Renal cortex interstitium (tissue), 11 donors: ENCODE data around the gene SLC25A21. TPM values are rescaled to one million over a fixed set of nuclear protein-coding genes. Genes with fewer than 3 reads are reported as not detected.

Experiments
- DNase-seq, 11 donors: peaks; one replicate each; pipeline ENCODE4 v3.0.0-alpha.2; 2013; ENCODE audit warnings: low read depth in 9 of 11, low spot score in 4 of 11; ENCODE audit errors: extremely low read depth in 1 of 11
- polyA plus RNA-seq, 3 donors: library from polyadenylated mRNA; unstranded; fragments of 120-200 nt; gene quantifications; one replicate each; pipeline ENCODE4 v1.2.1, GENCODE V29; 2013; ENCODE audit not compliant: insufficient read length in 3 of 3

SLC25A21 gene
- polyA plus RNA-seq, 3 donors = 3.2 to 4.2 (median 3.5) TPM

DNA sequence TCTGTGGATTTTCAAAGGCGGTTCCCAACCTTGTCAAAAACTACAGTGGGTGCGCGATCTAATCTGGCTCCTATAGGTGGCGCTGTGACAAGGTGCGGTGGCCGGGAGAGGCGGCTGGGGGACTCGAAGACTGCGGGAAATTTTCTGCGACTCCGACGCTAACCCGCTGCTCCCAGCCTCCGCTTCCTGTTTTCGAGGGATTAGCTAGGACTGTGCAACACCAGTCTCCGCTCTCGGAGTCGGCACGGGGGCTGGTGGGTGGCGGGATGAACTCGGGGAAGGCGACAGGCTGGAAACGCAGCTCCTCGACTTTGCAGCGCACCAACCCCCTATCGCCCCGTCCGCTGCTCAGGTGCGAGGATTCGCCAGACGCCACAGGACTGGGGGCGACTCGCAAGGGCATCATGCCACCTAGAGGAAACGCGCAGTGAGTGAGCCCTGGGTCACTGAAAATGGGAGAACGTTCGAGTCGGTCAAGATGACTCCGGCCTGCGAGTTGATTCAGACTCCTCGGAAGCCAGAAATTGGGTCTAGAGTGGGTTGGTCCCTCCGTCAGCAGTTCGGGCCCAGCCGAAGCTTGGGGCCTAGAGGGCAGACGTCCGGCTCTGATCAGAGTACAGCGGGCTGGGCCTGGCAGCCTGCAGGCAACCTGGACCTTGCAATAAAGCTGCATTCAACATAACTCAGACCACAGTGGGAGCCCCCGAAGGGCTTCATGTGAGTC, 516.3 kb downstream of the SLC25A21 start:
- DNase-seq = peak in 1 of 11 donors; percentile 54

DNA sequence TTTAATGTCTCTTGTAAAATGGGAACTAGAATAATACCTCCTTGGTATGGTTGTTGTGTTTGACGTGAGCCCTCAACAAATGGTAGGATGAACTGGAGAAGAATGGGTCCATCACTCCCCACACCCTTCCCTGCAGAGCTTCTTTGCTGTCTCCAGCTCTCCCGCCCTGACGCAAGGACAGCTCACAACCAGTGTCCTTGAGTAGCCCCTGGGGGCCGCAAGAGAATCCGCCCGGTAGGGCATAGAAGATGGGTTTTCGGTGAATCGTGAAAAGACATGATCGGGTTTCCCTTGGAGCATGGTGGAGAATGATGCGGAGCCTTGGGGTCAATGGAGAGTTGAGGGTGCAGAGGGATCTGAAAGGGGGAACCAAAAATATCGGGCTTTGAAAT, 516.8 kb downstream of the SLC25A21 start:
- no peak for DNase-seq

DNA sequence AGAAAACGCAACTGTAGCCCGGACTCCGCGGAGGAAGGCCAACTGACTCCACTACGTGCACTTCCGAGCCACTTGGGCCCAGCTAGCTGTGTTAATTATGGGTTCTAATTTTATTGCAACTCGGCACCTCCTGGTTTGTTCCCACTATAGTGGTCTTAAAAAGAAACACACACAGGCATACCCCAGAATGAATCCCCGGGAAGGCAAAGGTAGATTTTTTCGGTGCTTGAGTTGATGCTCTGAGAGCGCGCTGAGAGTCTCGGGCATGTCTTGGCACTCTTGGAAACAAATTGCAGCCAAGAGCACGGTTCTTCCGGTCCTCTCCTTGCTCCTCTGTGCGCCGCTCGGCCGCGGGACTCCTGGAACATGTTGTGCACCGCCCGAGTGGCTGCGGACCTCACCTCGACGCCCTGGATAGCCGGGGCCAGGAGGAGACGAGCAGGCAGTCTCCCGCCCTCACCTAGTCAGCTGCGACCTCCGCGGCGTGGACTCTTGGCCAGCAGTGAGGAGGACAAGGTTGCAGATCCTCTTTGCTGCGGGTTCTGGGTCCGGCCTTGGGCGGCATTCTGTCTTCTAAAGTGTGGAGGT, 517.5 kb downstream of the SLC25A21 start:
- no peak for DNase-seq

GRCh38 chr14:36653962-36654793, 518.2 kb downstream of the SLC25A21 start:
- no peak for DNase-seq

DNA sequence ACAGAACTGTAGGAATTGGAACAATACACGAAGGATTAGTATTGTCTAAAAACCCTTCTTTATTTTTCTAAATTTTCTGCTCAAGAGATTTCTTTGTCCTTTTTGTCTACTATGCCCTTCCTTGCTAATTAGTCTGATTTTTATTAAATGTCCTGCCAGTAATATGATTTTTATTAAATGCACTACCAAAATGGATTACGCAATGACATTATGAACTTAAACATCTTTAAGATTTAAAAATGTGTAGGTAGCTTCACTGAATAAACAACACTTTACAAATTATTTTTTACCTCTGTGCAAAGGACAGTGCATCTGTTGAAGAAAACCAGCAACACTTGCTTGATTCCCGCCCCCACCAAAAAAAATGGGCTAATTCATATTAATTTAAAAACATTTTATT, 519.0 kb downstream of the SLC25A21 start:
- DNase-seq = no peak

DNA sequence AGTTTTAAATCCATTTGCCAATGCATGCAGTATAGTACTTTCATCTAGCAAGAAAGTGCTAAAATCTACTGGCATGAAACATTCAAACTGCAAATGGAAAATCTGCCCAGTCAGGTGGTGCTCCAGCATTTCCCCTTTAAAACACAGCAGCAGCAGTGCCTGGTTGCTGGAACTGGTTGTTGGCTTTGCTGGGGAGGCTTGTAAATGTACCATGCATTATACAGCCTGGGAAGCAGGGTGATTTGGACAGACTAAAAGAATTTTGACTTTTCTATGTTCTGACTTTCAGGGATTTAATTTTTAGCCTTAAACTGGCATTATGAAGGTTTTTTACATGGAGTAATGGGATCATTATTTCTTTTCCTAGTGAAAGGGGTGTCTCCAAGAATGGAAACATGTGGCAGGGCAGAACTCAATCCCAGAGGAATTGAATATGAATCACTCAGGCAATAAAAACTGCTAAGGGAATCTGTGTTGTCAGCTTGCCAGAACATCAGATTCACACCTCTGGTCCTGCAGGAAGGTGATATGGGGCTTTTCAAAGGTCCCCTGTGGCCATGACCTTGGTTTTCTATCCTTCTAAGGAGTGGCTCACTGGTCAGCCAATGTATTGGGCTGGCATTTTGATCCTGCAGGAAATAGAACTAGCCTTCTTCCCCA, 519.7 kb downstream of the SLC25A21 start:
- no peak for DNase-seq

DNA sequence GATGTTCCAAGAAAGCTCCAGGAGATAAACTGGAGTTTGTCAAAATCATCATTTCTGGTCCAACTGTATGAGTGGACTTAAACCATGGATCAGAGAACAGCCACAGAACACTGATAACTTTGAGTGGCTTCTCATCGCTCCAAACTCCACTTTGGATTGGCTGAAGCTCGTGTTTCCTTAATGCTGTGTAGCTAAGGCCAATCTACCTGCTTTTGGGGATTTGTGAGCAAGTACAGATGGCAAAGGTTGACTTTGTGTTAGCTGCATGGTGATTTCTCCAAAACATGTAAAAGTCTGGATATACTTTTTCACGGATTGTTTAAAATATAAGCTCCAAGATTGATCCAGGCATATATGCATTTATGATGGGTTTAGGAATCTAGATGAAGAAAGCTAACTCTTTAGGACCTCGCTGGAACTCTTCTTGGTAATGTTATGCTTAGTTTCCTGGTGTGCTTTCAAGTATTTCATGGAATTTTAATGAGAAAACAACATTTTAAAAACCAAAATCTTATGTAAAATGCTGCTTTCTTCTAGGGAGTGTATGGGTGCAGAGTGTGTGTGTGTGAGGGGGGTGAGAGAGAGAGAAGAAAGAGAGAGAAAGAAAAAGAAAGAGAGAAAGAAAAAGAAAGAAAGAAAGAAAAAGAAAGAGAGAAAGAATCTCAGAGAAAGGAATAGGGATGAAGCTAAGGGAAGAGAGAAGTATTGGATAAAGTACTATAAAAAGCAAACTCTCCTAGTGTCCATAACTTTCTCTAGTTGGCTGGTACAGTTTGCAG, 522.3 kb downstream of the SLC25A21 start:
- DNase-seq = no peak

GRCh38 chr14:36647824-36648753, 524.3 kb downstream of the SLC25A21 start:
- no peak for DNase-seq

- DNase-seq = no peak
Observed at GRCh38 chr14:36647417-36647823, 525.0 kb downstream of the SLC25A21 start.

DNA sequence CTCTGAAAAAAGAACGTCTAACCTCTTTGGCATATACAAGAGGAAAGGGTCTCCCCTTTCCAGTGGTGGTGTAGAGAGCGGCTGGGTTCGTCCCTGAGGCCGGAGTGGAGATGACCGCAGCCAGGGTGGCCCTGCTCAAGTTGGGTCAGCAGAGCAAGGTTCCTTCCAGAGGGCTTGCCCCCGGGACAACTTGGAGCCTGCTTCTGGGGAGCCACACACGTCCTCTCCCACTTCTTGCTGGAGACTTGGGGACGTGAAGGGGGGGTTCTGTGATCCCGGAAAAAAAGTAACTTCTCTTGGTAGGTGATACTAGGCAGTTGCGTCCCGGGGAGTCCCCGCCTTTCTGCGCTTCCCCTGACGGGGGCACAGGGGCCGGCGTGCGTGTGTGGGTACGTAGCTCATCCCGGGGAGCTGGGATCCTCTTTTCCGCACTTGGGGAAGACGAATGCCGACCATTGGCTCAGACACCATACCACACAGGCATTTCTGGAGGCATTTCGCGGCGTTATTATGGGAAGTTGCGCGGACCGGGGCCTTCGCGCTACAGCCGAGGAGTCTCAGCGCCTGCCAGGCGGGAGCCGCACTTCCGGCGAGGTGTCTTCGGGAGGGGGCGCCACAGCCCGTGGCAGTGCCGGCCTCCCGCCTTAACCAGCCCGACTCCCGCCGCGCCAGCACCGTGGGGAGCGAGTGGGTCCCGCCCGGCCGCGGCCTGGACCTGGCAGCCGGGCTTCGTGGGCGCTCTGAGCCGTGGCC, 525.6 kb downstream of the SLC25A21 start:
- DNase-seq = no peak

GRCh38 chr14:36633580-36633979, 538.8 kb downstream of the SLC25A21 start:
- no peak for DNase-seq

Other genes starting within 250 kb of the SLC25A21 start
- 10 to 100 TPM in 1 of 3 donors, 1 to 10 TPM in 2; 8.9 to 13.0 (median 9.8) TPM for gene MIPOL1, start 25.3 kb upstream of the SLC25A21 start, polyA plus RNA-seq